ENCODE data around the gene TUBA4A. TPM values are rescaled to one million over a fixed set of nuclear protein-coding genes. Genes with fewer than 3 reads are reported as not detected.

TUBA4A gene
- total and polyA plus RNA-seq, 9 of the 15 experiments (the other 6 are each of a cell fraction or from before 2014, with no cell fraction given) = 25.1 to 174 (median 42.4) TPM

DNA sequence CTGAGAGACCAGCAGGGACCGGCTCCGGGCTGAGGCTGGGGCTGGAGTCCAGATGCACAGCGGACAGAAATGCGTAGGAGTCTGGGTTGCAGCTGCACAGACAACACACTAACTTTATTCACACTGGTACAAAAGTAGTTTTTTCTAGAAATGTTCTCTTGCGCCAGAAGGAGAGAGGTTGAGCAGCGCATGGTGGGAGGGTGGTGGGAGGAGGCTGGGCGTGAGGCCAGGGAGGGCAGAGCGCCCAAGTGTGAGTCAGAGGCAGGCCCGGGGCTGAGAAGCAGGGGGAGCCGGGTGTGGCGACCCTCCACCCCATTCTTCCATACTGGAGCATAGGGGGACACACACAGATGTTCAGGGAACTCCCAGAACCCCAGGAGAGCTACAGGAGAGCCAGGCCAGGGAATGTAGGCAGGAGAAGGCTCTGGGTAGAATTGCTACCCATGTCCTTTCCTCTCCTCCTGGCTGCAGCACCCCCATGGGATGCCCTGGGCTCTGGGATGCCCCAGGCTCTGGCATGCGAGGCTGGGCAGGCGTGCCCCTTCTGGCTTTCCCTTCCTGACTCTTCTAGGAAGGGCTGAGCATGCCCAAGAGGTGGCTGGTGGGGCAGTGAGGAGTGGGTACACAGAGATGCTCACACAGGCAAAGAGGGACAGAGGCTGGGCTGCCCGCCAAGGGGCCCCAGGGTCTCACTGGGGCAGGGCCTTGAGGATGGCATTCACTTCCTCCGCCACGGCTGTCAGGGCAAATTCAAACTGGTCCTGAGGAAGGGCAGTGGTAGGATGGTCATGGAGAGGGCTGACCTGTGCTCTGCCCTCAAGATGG, 36.0 kb upstream of the TUBA4A start (continued):
- TF ChIP-seq, protein P1, sequence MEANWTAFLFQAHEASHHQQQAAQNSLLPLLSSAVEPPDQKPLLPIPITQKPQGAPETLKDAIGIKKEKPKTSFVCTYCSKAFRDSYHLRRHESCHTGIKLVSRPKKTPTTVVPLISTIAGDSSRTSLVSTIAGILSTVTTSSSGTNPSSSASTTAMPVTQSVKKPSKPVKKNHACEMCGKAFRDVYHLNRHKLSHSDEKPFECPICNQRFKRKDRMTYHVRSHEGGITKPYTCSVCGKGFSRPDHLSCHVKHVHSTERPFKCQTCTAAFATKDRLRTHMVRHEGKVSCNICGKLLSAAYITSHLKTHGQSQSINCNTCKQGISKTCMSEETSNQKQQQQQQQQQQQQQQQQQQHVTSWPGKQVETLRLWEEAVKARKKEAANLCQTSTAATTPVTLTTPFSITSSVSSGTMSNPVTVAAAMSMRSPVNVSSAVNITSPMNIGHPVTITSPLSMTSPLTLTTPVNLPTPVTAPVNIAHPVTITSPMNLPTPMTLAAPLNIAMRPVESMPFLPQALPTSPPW (CRISPR knock-in tag; IDR thresholded peaks at IDR 0.05) = peak; percentile 45
- TF ChIP-seq SIN3A (IDR thresholded peaks at IDR 0.05; ENCODE audit: borderline replicate concordance in 2 of 2, control insufficient read depth in 1 of 2, low read depth in 2 of 2, low read length in 2 of 2) = no peak
- TF ChIP-seq MTA3 (IDR thresholded peaks at IDR 0.05; ENCODE audit: borderline replicate concordance) = no peak
- TF ChIP-seq, protein P2, sequence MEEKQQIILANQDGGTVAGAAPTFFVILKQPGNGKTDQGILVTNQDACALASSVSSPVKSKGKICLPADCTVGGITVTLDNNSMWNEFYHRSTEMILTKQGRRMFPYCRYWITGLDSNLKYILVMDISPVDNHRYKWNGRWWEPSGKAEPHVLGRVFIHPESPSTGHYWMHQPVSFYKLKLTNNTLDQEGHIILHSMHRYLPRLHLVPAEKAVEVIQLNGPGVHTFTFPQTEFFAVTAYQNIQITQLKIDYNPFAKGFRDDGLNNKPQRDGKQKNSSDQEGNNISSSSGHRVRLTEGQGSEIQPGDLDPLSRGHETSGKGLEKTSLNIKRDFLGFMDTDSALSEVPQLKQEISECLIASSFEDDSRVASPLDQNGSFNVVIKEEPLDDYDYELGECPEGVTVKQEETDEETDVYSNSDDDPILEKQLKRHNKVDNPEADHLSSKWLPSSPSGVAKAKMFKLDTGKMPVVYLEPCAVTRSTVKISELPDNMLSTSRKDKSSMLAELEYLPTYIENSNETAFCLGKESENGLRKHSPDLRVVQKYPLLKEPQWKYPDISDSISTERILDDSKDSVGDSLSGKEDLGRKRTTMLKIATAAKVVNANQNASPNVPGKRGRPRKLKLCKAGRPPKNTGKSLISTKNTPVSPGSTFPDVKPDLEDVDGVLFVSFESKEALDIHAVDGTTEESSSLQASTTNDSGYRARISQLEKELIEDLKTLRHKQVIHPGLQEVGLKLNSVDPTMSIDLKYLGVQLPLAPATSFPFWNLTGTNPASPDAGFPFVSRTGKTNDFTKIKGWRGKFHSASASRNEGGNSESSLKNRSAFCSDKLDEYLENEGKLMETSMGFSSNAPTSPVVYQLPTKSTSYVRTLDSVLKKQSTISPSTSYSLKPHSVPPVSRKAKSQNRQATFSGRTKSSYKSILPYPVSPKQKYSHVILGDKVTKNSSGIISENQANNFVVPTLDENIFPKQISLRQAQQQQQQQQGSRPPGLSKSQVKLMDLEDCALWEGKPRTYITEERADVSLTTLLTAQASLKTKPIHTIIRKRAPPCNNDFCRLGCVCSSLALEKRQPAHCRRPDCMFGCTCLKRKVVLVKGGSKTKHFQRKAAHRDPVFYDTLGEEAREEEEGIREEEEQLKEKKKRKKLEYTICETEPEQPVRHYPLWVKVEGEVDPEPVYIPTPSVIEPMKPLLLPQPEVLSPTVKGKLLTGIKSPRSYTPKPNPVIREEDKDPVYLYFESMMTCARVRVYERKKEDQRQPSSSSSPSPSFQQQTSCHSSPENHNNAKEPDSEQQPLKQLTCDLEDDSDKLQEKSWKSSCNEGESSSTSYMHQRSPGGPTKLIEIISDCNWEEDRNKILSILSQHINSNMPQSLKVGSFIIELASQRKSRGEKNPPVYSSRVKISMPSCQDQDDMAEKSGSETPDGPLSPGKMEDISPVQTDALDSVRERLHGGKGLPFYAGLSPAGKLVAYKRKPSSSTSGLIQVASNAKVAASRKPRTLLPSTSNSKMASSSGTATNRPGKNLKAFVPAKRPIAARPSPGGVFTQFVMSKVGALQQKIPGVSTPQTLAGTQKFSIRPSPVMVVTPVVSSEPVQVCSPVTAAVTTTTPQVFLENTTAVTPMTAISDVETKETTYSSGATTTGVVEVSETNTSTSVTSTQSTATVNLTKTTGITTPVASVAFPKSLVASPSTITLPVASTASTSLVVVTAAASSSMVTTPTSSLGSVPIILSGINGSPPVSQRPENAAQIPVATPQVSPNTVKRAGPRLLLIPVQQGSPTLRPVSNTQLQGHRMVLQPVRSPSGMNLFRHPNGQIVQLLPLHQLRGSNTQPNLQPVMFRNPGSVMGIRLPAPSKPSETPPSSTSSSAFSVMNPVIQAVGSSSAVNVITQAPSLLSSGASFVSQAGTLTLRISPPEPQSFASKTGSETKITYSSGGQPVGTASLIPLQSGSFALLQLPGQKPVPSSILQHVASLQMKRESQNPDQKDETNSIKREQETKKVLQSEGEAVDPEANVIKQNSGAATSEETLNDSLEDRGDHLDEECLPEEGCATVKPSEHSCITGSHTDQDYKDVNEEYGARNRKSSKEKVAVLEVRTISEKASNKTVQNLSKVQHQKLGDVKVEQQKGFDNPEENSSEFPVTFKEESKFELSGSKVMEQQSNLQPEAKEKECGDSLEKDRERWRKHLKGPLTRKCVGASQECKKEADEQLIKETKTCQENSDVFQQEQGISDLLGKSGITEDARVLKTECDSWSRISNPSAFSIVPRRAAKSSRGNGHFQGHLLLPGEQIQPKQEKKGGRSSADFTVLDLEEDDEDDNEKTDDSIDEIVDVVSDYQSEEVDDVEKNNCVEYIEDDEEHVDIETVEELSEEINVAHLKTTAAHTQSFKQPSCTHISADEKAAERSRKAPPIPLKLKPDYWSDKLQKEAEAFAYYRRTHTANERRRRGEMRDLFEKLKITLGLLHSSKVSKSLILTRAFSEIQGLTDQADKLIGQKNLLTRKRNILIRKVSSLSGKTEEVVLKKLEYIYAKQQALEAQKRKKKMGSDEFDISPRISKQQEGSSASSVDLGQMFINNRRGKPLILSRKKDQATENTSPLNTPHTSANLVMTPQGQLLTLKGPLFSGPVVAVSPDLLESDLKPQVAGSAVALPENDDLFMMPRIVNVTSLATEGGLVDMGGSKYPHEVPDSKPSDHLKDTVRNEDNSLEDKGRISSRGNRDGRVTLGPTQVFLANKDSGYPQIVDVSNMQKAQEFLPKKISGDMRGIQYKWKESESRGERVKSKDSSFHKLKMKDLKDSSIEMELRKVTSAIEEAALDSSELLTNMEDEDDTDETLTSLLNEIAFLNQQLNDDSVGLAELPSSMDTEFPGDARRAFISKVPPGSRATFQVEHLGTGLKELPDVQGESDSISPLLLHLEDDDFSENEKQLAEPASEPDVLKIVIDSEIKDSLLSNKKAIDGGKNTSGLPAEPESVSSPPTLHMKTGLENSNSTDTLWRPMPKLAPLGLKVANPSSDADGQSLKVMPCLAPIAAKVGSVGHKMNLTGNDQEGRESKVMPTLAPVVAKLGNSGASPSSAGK (IDR thresholded peaks at IDR 0.05) = no peak
- TF ChIP-seq PYGO2 (tag; IDR thresholded peaks at IDR 0.05) = no peak
- no peak for TF ChIP-seq ZKSCAN3 (CRISPR knock-in tag; IDR thresholded peaks at IDR 0.05)
- TF ChIP-seq, protein P3, sequence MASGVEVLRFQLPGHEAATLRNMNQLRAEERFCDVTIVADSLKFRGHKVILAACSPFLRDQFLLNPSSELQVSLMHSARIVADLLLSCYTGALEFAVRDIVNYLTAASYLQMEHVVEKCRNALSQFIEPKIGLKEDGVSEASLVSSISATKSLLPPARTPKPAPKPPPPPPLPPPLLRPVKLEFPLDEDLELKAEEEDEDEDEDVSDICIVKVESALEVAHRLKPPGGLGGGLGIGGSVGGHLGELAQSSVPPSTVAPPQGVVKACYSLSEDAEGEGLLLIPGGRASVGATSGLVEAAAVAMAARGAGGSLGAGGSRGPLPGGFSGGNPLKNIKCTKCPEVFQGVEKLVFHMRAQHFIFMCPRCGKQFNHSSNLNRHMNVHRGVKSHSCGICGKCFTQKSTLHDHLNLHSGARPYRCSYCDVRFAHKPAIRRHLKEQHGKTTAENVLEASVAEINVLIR (CRISPR knock-in tag; IDR thresholded peaks at IDR 0.05) = no peak
- TF ChIP-seq ZNF12 (CRISPR knock-in tag; IDR thresholded peaks at IDR 0.05) = no peak
- peak; percentile 58; the same call in 1 of the 2 replicates for TF ChIP-seq EGR1 (conservative IDR thresholded peaks at IDR 0.05)
- TF ChIP-seq KAT7 (CRISPR knock-in tag; IDR thresholded peaks at IDR 0.05; ENCODE audit: borderline replicate concordance) = no peak
- no peak for TF ChIP-seq ELF2 (CRISPR knock-in tag; IDR thresholded peaks at IDR 0.05)
